Stimulated activated CD8-positive, alpha-beta memory T cell treated with anti-CD3 and anti-CD28 coated beads, Interleukin-15, amount 100 ng/mL, for 48 hours (primary cell): ENCODE measurements around the gene HOXA3.

ENCODE experiments used
- DNase-seq, 2 donors: peaks; one replicate each; pipeline ENCODE4 v3.0.0-alpha.2; 2020; ENCODE audit warnings: low read depth in 2 of 2

HOXA3 gene

DNA sequence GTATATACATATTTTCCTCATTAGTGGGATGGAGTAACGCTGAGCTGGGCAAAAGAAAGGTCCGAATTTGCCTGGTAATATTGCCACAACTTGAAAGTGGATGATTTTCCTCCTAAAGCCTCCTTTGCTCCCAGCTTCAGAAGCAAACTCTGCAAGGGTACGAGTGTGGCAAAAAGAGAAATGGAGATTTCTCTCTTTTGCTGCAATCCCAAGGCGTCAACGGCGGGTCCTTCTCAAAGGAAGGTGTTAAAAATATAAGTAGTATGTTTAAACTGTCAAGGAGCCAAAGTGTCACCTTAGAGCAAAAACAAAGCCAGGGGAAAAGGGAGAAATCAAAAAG is 37.5 kb downstream of the HOXA3 start:
- DNase-seq: no peak

GRCh38 chr7:27113991-27114769 is 38.2 kb downstream of the HOXA3 start:
- DNase-seq: no peak

DNA sequence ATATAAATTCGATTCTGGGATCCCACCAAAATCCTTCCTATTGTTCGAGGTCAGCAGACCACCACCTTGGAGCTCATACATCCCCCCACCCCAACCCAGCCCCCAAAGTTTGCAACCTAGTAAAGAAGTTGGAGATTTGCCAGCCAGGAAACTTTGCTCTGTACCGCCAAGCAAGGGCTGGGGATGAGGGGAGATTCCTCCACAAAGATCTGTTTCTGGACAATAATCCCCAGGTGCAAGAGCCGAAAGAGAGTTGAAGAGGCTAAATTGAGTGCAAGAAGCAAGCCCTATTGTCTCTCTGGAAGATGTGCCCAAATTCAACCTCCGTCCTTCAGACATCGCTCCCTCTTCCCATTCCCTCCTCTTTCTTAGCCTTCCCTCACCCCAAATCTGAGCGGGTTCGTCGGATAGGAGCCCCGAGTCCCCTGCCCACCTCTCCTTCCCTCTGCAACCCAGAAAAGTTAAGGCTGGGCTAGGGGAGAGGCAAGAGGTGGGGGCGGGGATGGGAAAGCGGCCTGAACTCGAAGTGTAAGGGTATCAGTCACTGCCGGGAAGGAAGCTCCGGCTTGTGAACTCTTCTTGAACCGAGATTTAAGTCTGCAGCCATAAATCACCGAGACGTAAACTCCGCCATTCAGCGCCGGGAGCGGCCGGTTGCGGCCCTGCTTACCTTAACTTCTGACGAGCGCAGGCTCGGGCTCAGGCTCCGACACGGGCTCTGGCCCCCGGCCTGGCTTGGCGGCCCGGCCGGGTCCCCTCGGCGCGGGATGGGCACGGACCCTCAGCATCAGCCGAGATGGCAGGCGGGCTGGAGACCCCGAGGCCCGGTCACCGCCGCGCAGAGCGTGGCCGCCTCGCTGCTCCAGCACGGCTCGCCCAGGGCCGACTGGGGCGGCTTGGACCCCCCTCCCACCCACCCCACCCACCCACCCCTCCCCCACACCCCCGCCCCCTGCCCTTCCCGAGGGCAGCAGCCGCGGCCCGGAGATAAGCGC is 39.1 kb downstream of the HOXA3 start:
- DNase-seq: no peak

GRCh38 chr7:27112361-27112760 is 40.0 kb downstream of the HOXA3 start:
- no peak for DNase-seq

- no peak for DNase-seq
Observed at GRCh38 chr7:27111751-27112277, 40.6 kb downstream of the HOXA3 start.

- no peak for DNase-seq
Observed at GRCh38 chr7:27111042-27111750, 41.2 kb downstream of the HOXA3 start.

GRCh38 chr7:27110186-27111031 is 42.0 kb downstream of the HOXA3 start:
- no peak for DNase-seq

DNA sequence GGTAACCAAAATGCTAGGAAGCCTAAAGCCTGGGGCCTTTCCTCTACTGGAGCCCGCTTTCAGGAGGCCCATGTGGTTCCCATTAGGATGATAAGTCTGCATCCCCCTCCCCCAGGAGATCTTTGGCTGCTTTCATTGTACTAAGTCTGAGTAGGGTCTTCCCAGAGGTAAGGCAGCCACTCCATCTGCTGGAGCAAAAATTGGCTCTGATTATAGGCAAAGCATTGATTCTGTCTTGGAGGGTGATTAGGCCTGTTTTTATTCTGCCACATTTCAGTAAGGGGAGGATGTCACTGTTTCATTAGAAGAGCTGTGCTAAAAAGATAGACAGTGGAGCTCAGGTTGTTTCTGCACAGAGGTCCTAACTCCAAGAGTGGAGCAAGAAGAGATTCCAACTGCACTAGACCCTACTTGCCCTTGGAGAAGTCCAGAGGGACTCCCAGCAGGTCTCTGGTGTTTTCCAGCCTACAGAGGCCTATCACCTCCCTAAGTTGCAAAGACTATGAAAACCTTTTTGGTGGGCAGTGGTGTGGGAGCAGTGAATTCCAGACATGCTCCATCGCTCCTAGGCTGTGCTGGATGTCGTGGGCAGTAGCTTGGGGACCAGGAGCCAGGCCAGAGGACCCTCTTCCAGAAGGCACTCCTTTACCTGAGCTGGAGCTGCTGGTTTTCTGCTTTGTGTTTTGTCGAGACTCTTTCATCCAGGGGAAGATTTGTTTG is 42.8 kb downstream of the HOXA3 start:
- DNase-seq: no peak

GRCh38 chr7:27108390-27109127 is 43.8 kb downstream of the HOXA3 start:
- no peak for DNase-seq

DNA sequence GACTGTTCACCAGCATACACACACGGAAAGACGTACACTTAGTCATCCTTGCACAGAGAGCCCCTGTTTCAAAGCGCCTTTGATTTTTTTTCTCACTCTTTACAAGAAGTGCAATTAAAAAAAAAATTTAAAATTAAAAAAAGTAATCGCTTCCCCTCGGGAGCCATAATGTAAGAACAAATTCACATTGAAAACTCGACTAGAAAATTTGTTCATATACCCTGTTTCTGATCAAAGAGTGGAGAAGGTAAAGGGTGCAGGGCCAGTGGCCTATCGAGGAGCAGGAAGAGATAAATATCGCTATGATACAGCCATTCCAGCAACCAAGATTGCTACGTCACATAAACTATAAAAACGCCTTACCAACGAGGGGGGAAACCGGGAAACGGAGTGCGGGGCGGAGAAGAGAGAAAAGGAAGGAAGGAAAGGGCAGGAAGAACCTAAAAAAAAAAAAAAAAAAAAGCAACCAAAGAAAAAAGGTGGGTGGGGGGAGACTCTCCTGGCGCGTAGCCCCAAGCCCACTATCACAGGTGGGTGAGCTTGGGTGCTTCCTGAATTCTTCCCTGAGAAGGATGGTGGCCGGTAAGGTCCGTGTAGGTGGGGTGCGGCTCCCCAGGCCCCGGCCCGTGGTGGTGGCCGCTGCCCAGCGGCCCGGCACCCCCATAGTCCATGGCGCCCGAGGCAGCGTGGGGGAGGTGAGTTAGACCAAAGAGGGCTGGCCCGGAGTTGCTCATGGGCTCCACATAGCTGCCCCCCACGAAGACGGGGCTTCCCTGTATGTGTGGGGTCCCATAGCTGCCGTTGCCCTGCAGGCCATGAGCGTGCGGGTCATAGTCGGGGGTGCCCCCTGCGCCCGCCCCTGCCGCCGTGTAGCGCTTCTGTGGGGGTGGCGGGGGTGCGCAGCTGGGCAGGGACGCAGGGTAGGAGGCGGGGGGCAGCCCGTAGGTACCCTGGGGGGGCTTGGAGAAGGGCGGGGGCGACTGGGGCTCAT is 44.7 kb downstream of the HOXA3 start:
- DNase-seq: no peak

DNA sequence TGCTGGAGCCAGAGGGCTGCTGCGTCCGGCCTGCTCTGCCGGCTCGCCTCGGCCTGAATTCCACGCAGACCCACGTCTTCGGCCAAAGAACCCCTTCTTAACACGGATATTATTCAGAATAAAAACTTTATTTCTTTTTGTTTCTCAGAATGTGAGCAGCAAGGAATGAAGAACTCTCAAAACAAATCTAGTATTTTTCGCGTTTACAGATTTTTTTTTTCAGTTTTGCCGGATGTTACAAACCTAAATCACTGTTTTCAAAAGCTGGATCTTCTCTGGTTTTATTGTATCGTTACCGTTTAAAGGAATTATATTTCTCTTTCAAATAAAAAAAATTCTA is 45.5 kb downstream of the HOXA3 start:
- no peak for DNase-seq

GRCh38 chr7:27106181-27106900 is 46.0 kb downstream of the HOXA3 start:
- DNase-seq: no peak

DNA sequence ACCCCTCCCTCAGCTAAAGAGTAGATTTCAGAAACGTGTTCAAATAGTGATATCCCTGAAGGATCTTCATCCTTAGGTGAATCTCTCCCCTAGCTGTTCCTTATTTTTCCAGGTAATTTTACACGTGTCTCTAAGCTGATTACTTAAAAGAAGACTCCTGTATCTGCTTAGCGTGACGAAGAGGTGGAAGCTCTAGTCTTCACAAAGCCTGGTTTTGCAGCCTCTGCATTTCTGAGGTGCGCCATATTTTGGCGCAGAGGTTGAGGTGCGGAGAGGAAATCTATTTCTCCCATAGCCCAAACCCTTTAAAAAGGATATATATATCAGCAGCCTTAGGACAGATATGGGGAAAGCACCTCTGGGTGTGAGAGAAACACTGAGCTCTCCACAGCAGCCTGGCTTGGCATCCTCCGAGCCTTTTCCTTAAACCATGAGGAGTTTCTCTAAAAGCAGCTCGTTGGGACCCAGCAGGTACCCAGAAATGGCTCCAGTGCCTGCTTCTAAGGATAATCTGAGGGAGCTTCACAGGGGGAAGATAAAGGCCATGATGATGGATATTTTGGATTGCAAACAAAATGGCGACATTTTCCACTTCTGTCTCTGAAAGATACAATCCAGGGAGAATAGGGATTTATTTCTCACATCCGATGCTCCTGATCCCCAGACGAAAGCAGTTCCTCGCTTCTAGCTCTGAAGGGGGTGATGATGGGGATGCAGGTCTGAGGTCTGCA is 46.9 kb downstream of the HOXA3 start:
- no peak for DNase-seq

GRCh38 chr7:27104341-27105058 is 47.9 kb downstream of the HOXA3 start:
- no peak for DNase-seq

DNA sequence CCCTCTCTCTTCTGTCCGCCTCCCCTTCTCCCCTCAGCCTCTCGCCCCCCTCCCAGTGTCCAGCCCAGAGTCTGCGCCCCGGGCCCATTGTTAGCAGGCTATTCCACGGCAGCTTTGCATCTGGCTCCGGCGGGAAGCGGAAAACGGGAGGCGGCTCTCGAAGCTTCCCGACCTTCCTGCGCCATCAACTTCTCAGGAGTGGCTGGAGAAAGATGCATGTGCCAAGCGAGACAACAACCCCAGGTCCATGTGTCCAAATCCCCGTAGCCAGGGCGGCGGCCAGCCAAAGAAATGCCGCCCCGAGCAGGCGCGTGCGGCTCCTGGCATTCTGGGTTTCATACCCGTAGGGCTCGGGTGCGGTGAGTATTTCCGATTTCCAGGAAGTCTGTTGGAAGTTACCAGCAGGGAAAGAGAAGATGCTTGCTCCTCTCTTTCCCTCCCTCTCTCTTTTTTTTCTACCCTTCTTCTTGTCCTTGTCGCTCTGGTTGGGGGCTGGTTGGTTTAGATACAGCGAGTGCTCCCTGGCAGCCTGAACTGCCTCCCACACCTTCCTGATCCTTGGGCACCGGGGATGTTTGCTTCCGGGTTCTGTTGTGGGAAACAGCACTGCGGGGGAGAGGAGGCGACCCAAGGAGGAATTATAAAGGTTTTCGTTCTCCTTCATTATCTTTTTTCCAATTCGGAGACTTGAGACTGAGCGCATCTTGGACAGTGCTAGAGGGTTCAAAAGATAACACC is 48.7 kb downstream of the HOXA3 start:
- no peak for DNase-seq
